Pancreas (tissue), 10 donors: ENCODE results near the gene SLC12A6. TPM values are rescaled to one million over a fixed set of nuclear protein-coding genes. Genes with fewer than 3 reads are reported as not detected.
"Not testable (repeated sequence)": the region's sequence is repeated elsewhere in the genome, so short reads cannot be mapped to it uniquely, and the experiment has no call there.

Experiments
- ATAC-seq, 4 donors: fragments of 200-7000 bp; cut with Tn5 transposase; one replicate each; pipeline versions ENCODE4 v1.8.0 to v1.9.1; 2020; ENCODE audit warnings: mild to moderate bottlenecking in 4 of 4, moderate library complexity in 4 of 4
- DNase-seq, 6 donors: peaks; one replicate each; pipeline ENCODE4 v3.0.0-alpha.2; 2020
- FAIRE-seq: peaks from 2 replicates; lab custom pipeline; 2012; peaks lifted over from hg19 to GRCh38; lab: Jason Lieb, UNC
- H3K27ac ChIP-seq, 4 donors: fragments of 200-600 bp; sonication (generic); 1 replicate in 3 of 4; 2 replicates in 1 of 4; pipeline versions ENCODE4 v1.5.0 to v1.8.0; 2020
- H3K27me3 ChIP-seq, 4 donors: fragments of 200-600 bp; one replicate each; pipeline ENCODE4 v1.8.0; 2021
- H3K36me3 ChIP-seq, 3 donors: fragments of 200-600 bp; sonication (generic) in 1 of 3; one replicate each; pipeline versions ENCODE4 v1.5.0 to v1.8.0; 2020 to 2021
- H3K4me1 ChIP-seq, 3 donors: fragments of 200-600 bp; one replicate each; pipeline ENCODE4 v1.8.0; 2021
- H3K4me3 ChIP-seq, 4 donors: fragments of 200-600 bp; sonication (generic) in 2 of 4; one replicate each; pipeline versions ENCODE4 v1.5.0 to v1.8.0; 2020 to 2021
- H3K9me3 ChIP-seq, 4 donors: fragments of 200-600 bp; one replicate each; pipeline ENCODE4 v1.8.0; 2021
- CTCF ChIP-seq, 4 donors: fragments of 200-600 bp; sonication (generic) in 3 of 4; IDR thresholded peaks; one replicate each; pipeline versions ENCODE4 v1.5.0 to v1.8.0; 2021; ENCODE audit warnings: antibody characterized with exemption in 4 of 4
- WGBS, 2 donors: extraction: QIAGEN DNeasy Blood & Tissue Kit; methylation state at CpG; one replicate each; pipeline ENCODE4 v1.1.7; 2013; 5-methylcytosine and 5-hydroxymethylcytosine counted together
- intact Hi-C, 3 donors: fragments of 100-400 bp; cut with DNase I; formaldehyde crosslinking; loops; one replicate each; pipeline versions ENCODE4 v1.11.1 to v1.14.2; 2022
- polyA plus RNA-seq, 2 donors: library from polyadenylated mRNA; stranded (reverse); fragments of 200-250 nt; gene quantifications; one replicate each; pipeline ENCODE4 v1.2.3, GENCODE V29; 2013
- total RNA-seq, 6 donors: library from RNA; stranded (reverse); fragmentation: NEBNext Ultra II Directional in 4 of 6; extraction: Animal tissue kit (Norgen Biotek cat#: 25700) in 4 of 6; gene quantifications; one replicate each; pipeline versions ENCODE4 v1.2.1 to v1.2.4, GENCODE V29; 2021 to 2023
- donor health status: healthy with polysubstance abuse.
- donor health status: DM: no; HTN: no; CAD: no; lungs with moderate emphysema.
- donor health status: DM: no; HTN: no; CAD: no.
- donor health status: control.
- donor health status: control.
- donor health status: Bipolar disorder and iron deficiency.
- donor health status: DM: yes; HTN: yes; CAD: no.
- donor health status: DM: no; HTN: no; CAD: no.
- donor health status: DM: no; HTN: no; CAD: no.
- donor health status: DM: yes; HTN: yes; CAD: no.

The SLC12A6 gene
- total and polyA plus RNA-seq, 8 donors, result 2.5 to 13.1 (median 6.0) TPM

GRCh38 chr15:34206011-34206410 lies 131.6 kb downstream of the SLC12A6 start:
- no peak for FAIRE-seq
- TF ChIP-seq CTCF (IDR thresholded peaks at IDR 0.05), result no peak
- no peak overlapping the region for H3K27ac ChIP-seq
- intact Hi-C loops, result loop anchor here in 2 of 3 donors (5.0 to 10.0 kb wide), 2 partner anchors 91 to 144 kb away; no protein-coding TSS in a partner anchor
- ATAC-seq, result no peak
- H3K4me3 ChIP-seq, result no peak overlapping the region
- H3K9me3 ChIP-seq, result no peaks in the 10 kb centered on the region
- no peaks in the 10 kb centered on the region for H3K27me3 ChIP-seq
- H3K36me3 ChIP-seq, result no peaks in the 10 kb centered on the region
- WGBS, 2 donors, result 78 to 80% methylated on average over 4 of the region's 4 CpGs
- DNase-seq, result no peak
- peaks cover 8 to 13% (median 11%) of the 10 kb centered on the region in 3 donors for H3K4me1 ChIP-seq

- intact Hi-C loops, result loop anchor here in 1 of 3 donors (10.0 kb wide), 1 partner anchor 89 kb away; no protein-coding TSS in a partner anchor
- Histone ChIP-seq H3K36me3 (no peaks in the 10 kb centered on the region), H3K27me3 (no peaks in the 10 kb centered on the region), H3K27ac (no peak overlapping the region), H3K4me1 (peaks cover 8 to 11% (median 10%) of the 10 kb centered on the region in 3 donors), H3K4me3 (no peak overlapping the region), H3K9me3 (no peaks in the 10 kb centered on the region)
- FAIRE-seq (no peak), DNase-seq (no peak), ATAC-seq (no peak)
- TF ChIP-seq CTCF (IDR thresholded peaks at IDR 0.05), result no peak
- 95 to 100% methylated on average over 1 of the region's 1 CpG for WGBS, 2 donors
Measured at GRCh38 chr15:34203936-34204335, 133.6 kb downstream of the SLC12A6 start.

- WGBS, 2 donors, result 81 to 92% methylated on average over 1 of the region's 1 CpG
- no peak overlapping the region for H3K27ac ChIP-seq
- no peak overlapping the region for H3K4me3 ChIP-seq
- ATAC-seq, result no peak
- H3K27me3 ChIP-seq, result no peaks in the 10 kb centered on the region
- no peaks in the 10 kb centered on the region for H3K9me3 ChIP-seq
- DNase-seq, result no peak
- no peak for FAIRE-seq
- intact Hi-C loops, result loop anchor here in 1 of 3 donors (10.0 kb wide), 1 partner anchor 89 kb away; no protein-coding TSS in a partner anchor
- peaks cover 4 to 8% (median 6%) of the 10 kb centered on the region in 3 donors for H3K4me1 ChIP-seq
- TF ChIP-seq CTCF (IDR thresholded peaks at IDR 0.05), result no peak
- no peaks in the 10 kb centered on the region for H3K36me3 ChIP-seq
Measured at GRCh38 chr15:34203305-34203704, 134.3 kb downstream of the SLC12A6 start.

- intact Hi-C loops, DNase-seq, H3K4me3 ChIP-seq, FAIRE-seq, H3K36me3 ChIP-seq, H3K27me3 ChIP-seq, H3K27ac ChIP-seq, H3K4me1 ChIP-seq, ATAC-seq, H3K9me3 ChIP-seq: not testable (repeated sequence)
- WGBS, 2 donors, result 82 to 91% methylated on average over 7 of the region's 7 CpGs
Measured at GRCh38 chr15:34193272-34193671, 144.3 kb downstream of the SLC12A6 start.

GRCh38 chr15:34188711-34189110 lies 148.9 kb downstream of the SLC12A6 start:
- H3K27me3 ChIP-seq, result no peaks in the 10 kb centered on the region
- DNase-seq (no peak), ATAC-seq (peak in 1 of 4 donors; percentile 34), FAIRE-seq (no peak)
- no peak for TF ChIP-seq CTCF (IDR thresholded peaks at IDR 0.05)
- no peak overlapping the region for H3K27ac ChIP-seq
- no peaks in the 10 kb centered on the region for H3K4me1 ChIP-seq
- H3K36me3 ChIP-seq, result no peaks in the 10 kb centered on the region
- no peaks in the 10 kb centered on the region for H3K9me3 ChIP-seq
- no peak overlapping the region for H3K4me3 ChIP-seq
- intact Hi-C loops, result no loop called here
- WGBS, 2 donors, result 64 to 70% methylated on average over 5 of the region's 5 CpGs
